GM10847 (cell line): ENCODE results near the gene COX14.

ENCODE experiments used
- POLR2A ChIP-seq: IDR thresholded peaks from 2 replicates; pipeline ENCODE4 v1.6.1; 2011; ENCODE audit not compliant: insufficient read length; ENCODE audit errors: extremely low read depth

COX14 gene

GRCh38 chr12:50157259-50157658 lies 45.2 kb downstream of the COX14 start:
- TF ChIP-seq POLR2A, result no peak

- TF ChIP-seq POLR2A, result no peak
Observed at GRCh38 chr12:50160643-50161042, 48.6 kb downstream of the COX14 start.

- TF ChIP-seq POLR2A, result no peak
Observed at GRCh38 chr12:50162230-50162629, 50.2 kb downstream of the COX14 start.

- TF ChIP-seq POLR2A, result no peak
Observed at GRCh38 chr12:50164963-50165362, 52.9 kb downstream of the COX14 start.

GRCh38 chr12:50166799-50167048 lies 54.7 kb downstream of the COX14 start:
- no peak for TF ChIP-seq POLR2A

- TF ChIP-seq POLR2A, result peak; percentile 70
Observed at GRCh38 chr12:50167049-50167828, 55.2 kb downstream of the COX14 start, which contains the start of gene CERS5. CERS5 (minus strand) TSS chr12:50167369; CDS start chr12:50167297, 72 bp downstream.
